Activated CD8-positive, alpha-beta memory T cell treated with anti-CD3 and anti-CD28 coated beads, Interleukin-2, amount 50 U/mL, for 24 hours (primary cell): ENCODE data around the gene TMCC2.
"Not testable (repeated sequence)": the region's sequence is repeated elsewhere in the genome, so short reads cannot be mapped to it uniquely, and the experiment has no call there.

Experiments
- DNase-seq: peaks from one replicate; pipeline ENCODE4 v3.0.0-alpha.2; 2020; ENCODE audit errors: extremely low read depth

Gene TMCC2

GRCh38 chr1:205227584-205228013 lies at the start of gene TMCC2:
Gene TMCC2 (plus strand): TSS chr1:205227946. CDS start chr1:205228565, 619 bp downstream.
- peak; percentile 63 for DNase-seq

GRCh38 chr1:205179842-205180241 lies 47.9 kb upstream of the TMCC2 start:
- DNase-seq = no peak

GRCh38 chr1:205180331-205180730 lies 47.4 kb upstream of the TMCC2 start:
- DNase-seq = not testable (repeated sequence)

GRCh38 chr1:205182930-205183329 lies 44.8 kb upstream of the TMCC2 start:
- no peak for DNase-seq

- no peak for DNase-seq
Observed at GRCh38 chr1:205183676-205184335, 43.9 kb upstream of the TMCC2 start.

GRCh38 chr1:205186191-205186590 lies 41.6 kb upstream of the TMCC2 start:
- DNase-seq = no peak

- DNase-seq = no peak
Observed at GRCh38 chr1:205187420-205187819, 40.3 kb upstream of the TMCC2 start.

- DNase-seq = no peak
Observed at GRCh38 chr1:205188098-205188497, 39.6 kb upstream of the TMCC2 start.

GRCh38 chr1:205188596-205188995 lies 39.1 kb upstream of the TMCC2 start:
- DNase-seq = no peak

- no peak for DNase-seq
Observed at GRCh38 chr1:205189131-205189530, 38.6 kb upstream of the TMCC2 start.

- DNase-seq = no peak
Observed at GRCh38 chr1:205190845-205191577, 36.7 kb upstream of the TMCC2 start.

GRCh38 chr1:205191622-205192021 lies 36.1 kb upstream of the TMCC2 start:
- DNase-seq = no peak

GRCh38 chr1:205192287-205192686 lies 35.5 kb upstream of the TMCC2 start:
- no peak for DNase-seq

GRCh38 chr1:205199090-205199930 lies 28.4 kb upstream of the TMCC2 start:
- DNase-seq = no peak

GRCh38 chr1:205199931-205200299 lies 27.8 kb upstream of the TMCC2 start:
- no peak for DNase-seq

- no peak for DNase-seq
Observed at GRCh38 chr1:205204552-205204951, 23.2 kb upstream of the TMCC2 start.

GRCh38 chr1:205205055-205205454 lies 22.7 kb upstream of the TMCC2 start:
- no peak for DNase-seq

- no peak for DNase-seq
Observed at GRCh38 chr1:205208811-205209210, 18.9 kb upstream of the TMCC2 start.

GRCh38 chr1:205210756-205211168 lies 17.0 kb upstream of the TMCC2 start:
- DNase-seq = no peak

- peak; percentile 86 for DNase-seq
Observed at GRCh38 chr1:205211169-205211838, 16.4 kb upstream of the TMCC2 start, which contains the start of gene DSTYK. Gene DSTYK (minus strand): TSS chr1:205211702. CDS start chr1:205211535, 167 bp downstream.

GRCh38 chr1:205211839-205212536 lies 15.8 kb upstream of the TMCC2 start:
- no peak for DNase-seq
